Neuronal stem cell (in vitro differentiated cells): ENCODE data around the gene BOC.

Experiments used
- DNase-seq: peaks from one replicate; pipeline ENCODE4 v3.0.0-alpha.2; 2013; ENCODE audit warnings: low spot score
- H2AFZ ChIP-seq: one replicate; pipeline ENCODE4 v1.6.1; 2013; ENCODE audit warnings: mild to moderate bottlenecking, low read length, inconsistent platforms
- H2AK5ac ChIP-seq: 2 replicates; pipeline ENCODE4 v1.6.1; 2013; ENCODE audit warnings: low read depth, mild to moderate bottlenecking, inconsistent platforms, low read length, moderate library complexity, mixed read lengths
- H2BK120ac ChIP-seq: 2 replicates; pipeline ENCODE4 v1.6.1; 2013; ENCODE audit warnings: low read depth, mild to moderate bottlenecking, inconsistent platforms, low read length, moderate library complexity, mixed read lengths
- H2BK12ac ChIP-seq: one replicate; pipeline ENCODE4 v1.6.1; 2013; ENCODE audit warnings: low read length, inconsistent platforms
- H2BK15ac ChIP-seq: 2 replicates; pipeline ENCODE4 v1.6.1; 2013; ENCODE audit warnings: mild to moderate bottlenecking, low read length, inconsistent platforms, mixed read lengths
- H2BK5ac ChIP-seq: one replicate; pipeline ENCODE4 v1.6.1; 2013; ENCODE audit warnings: inconsistent platforms, mild to moderate bottlenecking, low read length, moderate library complexity
- H3K14ac ChIP-seq: one replicate; pipeline ENCODE4 v1.6.1; 2013; ENCODE audit warnings: low read length, inconsistent platforms
- H3K18ac ChIP-seq: 2 replicates; pipeline ENCODE4 v1.6.1; 2013; ENCODE audit warnings: low read length, inconsistent platforms
- H3K23ac ChIP-seq: 2 replicates; pipeline ENCODE4 v1.6.1; 2013; ENCODE audit warnings: low read depth, mild to moderate bottlenecking, mixed read lengths, low read length, inconsistent platforms; ENCODE audit not compliant: poor library complexity
- H3K27ac ChIP-seq: replicated peaks from 3 replicates; pipeline ENCODE4 v1.5.1; 2013; ENCODE audit warnings: low read length, inconsistent platforms
- H3K27me3 ChIP-seq, 3 experiments: 2 replicates each; pipeline ENCODE4 v1.6.1; 2013; ENCODE audit warnings: low read length in 3 of 3, mild to moderate bottlenecking in 2 of 3, inconsistent platforms in 1 of 3, low read depth in 1 of 3, mixed read lengths in 1 of 3, moderate library complexity in 1 of 3; ENCODE audit not compliant: control insufficient read depth in 3 of 3, insufficient read depth in 3 of 3
- H3K36me3 ChIP-seq, 2 donors: replicated peaks in 1 of 2; 2 replicates each; pipeline ENCODE4 v1.6.1; 2013; ENCODE audit warnings: low read length in 2 of 2; ENCODE audit not compliant: control insufficient read depth in 2 of 2, insufficient read depth in 2 of 2
- H3K4ac ChIP-seq: 2 replicates; pipeline ENCODE4 v1.6.1; 2013; ENCODE audit warnings: inconsistent platforms, mild to moderate bottlenecking, low read length, moderate library complexity
- H3K4me1 ChIP-seq, 2 donors: 1 replicate in 1 of 2; 2 replicates in 1 of 2; pipeline ENCODE4 v1.6.1; 2013; ENCODE audit warnings: low read length in 2 of 2, low read depth in 1 of 2; ENCODE audit not compliant: control insufficient read depth in 2 of 2, insufficient read depth in 1 of 2
- H3K4me2 ChIP-seq: one replicate; pipeline ENCODE4 v1.6.1; 2013; ENCODE audit warnings: mild to moderate bottlenecking, low read length, inconsistent platforms; ENCODE audit not compliant: insufficient read depth, poor library complexity, severe bottlenecking
- H3K4me3 ChIP-seq, 2 donors: 2 replicates each; pipeline ENCODE4 v1.5.1; 2013; ENCODE audit warnings: low read length in 2 of 2, mild to moderate bottlenecking in 2 of 2, inconsistent platforms in 1 of 2, moderate library complexity in 1 of 2
- H3K79me1 ChIP-seq: one replicate; pipeline ENCODE4 v1.6.1; 2013; ENCODE audit warnings: low read depth, mild to moderate bottlenecking, inconsistent platforms, low read length, moderate library complexity
- H3K9ac ChIP-seq: one replicate; pipeline ENCODE4 v1.6.1; 2013; ENCODE audit warnings: mild to moderate bottlenecking, low read depth, low read length, inconsistent platforms; ENCODE audit not compliant: poor library complexity
- H3K9me3 ChIP-seq, 2 donors: replicated peaks in 1 of 2; 2 replicates each; pipeline versions ENCODE3 to v1.6.1; 2013; ENCODE audit warnings: low read length in 2 of 2, mild to moderate bottlenecking in 2 of 2, inconsistent platforms in 1 of 2, low read depth in 1 of 2, mixed read lengths in 1 of 2, moderate library complexity in 1 of 2; ENCODE audit not compliant: control insufficient read depth in 2 of 2, insufficient read depth in 1 of 2
- H4K8ac ChIP-seq: one replicate; pipeline ENCODE4 v1.6.1; 2013; ENCODE audit warnings: low read depth, mild to moderate bottlenecking, inconsistent platforms, low read length, moderate library complexity
- H4K91ac ChIP-seq: one replicate; pipeline ENCODE4 v1.6.1; 2013; ENCODE audit warnings: low read length, low read depth, mild to moderate bottlenecking, inconsistent platforms; ENCODE audit not compliant: poor library complexity
- WGBS, 2 donors: extraction: QIAGEN DNeasy Blood & Tissue Kit; methylation state at CpG; one replicate each; pipeline ENCODE4 v1.1.7; 2013; ENCODE audit warnings: missing lambda C conversion rate in 2 of 2, mixed read lengths in 1 of 2; ENCODE audit not compliant: insufficient read length in 2 of 2, insufficient replicate concordance in 1 of 2; ENCODE audit errors: extremely low coverage in 2 of 2; 5-methylcytosine and 5-hydroxymethylcytosine counted together

The BOC gene

DNA sequence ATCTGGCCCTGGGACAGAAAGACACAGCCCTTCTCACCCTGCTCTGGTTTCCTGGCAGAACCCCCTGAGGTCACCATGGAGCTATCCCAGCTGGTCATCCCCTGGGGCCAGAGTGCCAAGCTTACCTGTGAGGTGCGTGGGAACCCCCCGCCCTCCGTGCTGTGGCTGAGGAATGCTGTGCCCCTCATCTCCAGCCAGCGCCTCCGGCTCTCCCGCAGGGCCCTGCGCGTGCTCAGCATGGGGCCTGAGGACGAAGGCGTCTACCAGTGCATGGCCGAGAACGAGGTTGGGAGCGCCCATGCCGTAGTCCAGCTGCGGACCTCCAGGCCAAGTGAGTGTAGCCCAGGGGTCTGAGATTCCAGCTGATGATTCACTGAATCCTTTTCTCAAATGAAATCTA is 61.7 kb downstream of the BOC start:
- Histone ChIP-seq H2AFZ (no peak overlapping the region), H2BK120ac (no peak overlapping the region), H2AK5ac (peak overlapping the region; percentile 80), H3K23ac (no peak overlapping the region), H3K4me3 (no peak overlapping the region), H3K9me3 (peaks cover 0 to 1% of the 10 kb centered on the region in 2 donors), H3K9ac (no peak overlapping the region), H3K27ac (no peak overlapping the region), H2BK12ac (no peak overlapping the region), H3K79me1 (peaks cover 2% of the 10 kb centered on the region), H2BK5ac (no peak overlapping the region), H4K91ac (no peak overlapping the region), H3K4ac (no peak overlapping the region), H3K27me3 (no peaks in the 10 kb centered on the region), H3K36me3 (peaks cover 61 to 99% of the 10 kb centered on the region in 2 donors), H2BK15ac (peak overlapping the region; percentile 51), H3K14ac (peak overlapping the region; percentile 4), H3K18ac (peak overlapping the region; percentile 73), H3K4me2 (no peak overlapping the region), H4K8ac (peak overlapping the region; percentile 29), H3K4me1 (peaks cover 22 to 53% of the 10 kb centered on the region in 2 donors)
- DNase-seq, result no peak
- WGBS, 2 donors, result no CpG with 5 or more reads among the region's 15 CpGs

GRCh38 chr3:113273604-113274378 is 62.4 kb downstream of the BOC start:
- H3K4me1 ChIP-seq, result peaks cover 22 to 46% of the 10 kb centered on the region in 2 donors
- no peak overlapping the region for H3K4ac ChIP-seq
- peak overlapping the region; percentile 80 for H2BK5ac ChIP-seq
- peak overlapping the region; percentile 48 for H3K14ac ChIP-seq
- H4K8ac ChIP-seq, result peak overlapping the region; percentile 44
- H3K79me1 ChIP-seq, result no peaks in the 10 kb centered on the region
- H2BK15ac ChIP-seq, result peak overlapping the region; percentile 84
- H2BK120ac ChIP-seq, result peak overlapping the region; percentile 39
- peak overlapping the region; percentile 67 for H3K23ac ChIP-seq
- WGBS, 2 donors, result no CpG with 5 or more reads among the region's 13 CpGs
- peaks cover 61 to 99% of the 10 kb centered on the region in 2 donors for H3K36me3 ChIP-seq
- peak overlapping the region; percentile 90 for H2AK5ac ChIP-seq
- H3K4me3 ChIP-seq, result no peak overlapping the region
- H3K9me3 ChIP-seq, result no peaks in the 10 kb centered on the region
- H3K27me3 ChIP-seq, result no peaks in the 10 kb centered on the region
- no peak overlapping the region for H3K4me2 ChIP-seq
- no peak overlapping the region for H3K27ac ChIP-seq
- no peak overlapping the region for H2BK12ac ChIP-seq
- H3K9ac ChIP-seq, result peak overlapping the region; percentile 38
- peak overlapping the region; percentile 53 for H3K18ac ChIP-seq
- DNase-seq, result no peak
- no peak overlapping the region for H2AFZ ChIP-seq
- H4K91ac ChIP-seq, result no peak overlapping the region

GRCh38 chr3:113274425-113275257 is 63.3 kb downstream of the BOC start:
- Histone ChIP-seq H3K4me1 (peaks cover 22 to 43% of the 10 kb centered on the region in 2 donors), H3K4me3 (no peak overlapping the region), H3K36me3 (peaks cover 65 to 99% of the 10 kb centered on the region in 2 donors), H4K8ac (no peak overlapping the region), H3K14ac (peak overlapping the region; percentile 48), H3K18ac (peak overlapping the region; percentile 91), H2BK12ac (peak overlapping the region; percentile 79), H3K4ac (peak overlapping the region; percentile 42), H3K79me1 (no peaks in the 10 kb centered on the region), H3K27me3 (no peaks in the 10 kb centered on the region), H3K4me2 (no peak overlapping the region), H2BK5ac (peak overlapping the region; percentile 80), H3K27ac (peak overlapping the region; percentile 93), H2BK120ac (peak overlapping the region; percentile 39), H2AFZ (no peak overlapping the region), H2BK15ac (peak overlapping the region; percentile 84), H3K9ac (peak overlapping the region; percentile 38), H4K91ac (no peak overlapping the region), H3K23ac (no peak overlapping the region), H2AK5ac (peak overlapping the region; percentile 90), H3K9me3 (no peaks in the 10 kb centered on the region)
- DNase-seq, result no peak
- no CpG with 5 or more reads among the region's 20 CpGs for WGBS, 2 donors

DNA sequence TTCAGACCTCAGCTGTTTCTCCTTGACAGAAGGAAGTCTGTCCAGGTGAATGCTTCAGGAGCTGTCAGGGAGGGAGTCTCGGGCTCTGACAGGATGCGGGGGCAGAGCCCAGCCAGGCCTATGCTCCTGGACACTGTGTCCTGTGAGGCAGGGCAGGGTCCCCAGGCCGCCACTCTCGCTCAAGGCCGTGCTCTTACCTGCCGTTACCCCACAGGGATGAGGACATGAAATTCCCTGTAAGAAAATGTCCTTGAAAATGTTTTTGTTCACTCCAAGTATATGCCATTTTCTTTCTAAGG is 63.9 kb downstream of the BOC start:
- no peak overlapping the region for H4K8ac ChIP-seq
- H3K27me3 ChIP-seq, result no peaks in the 10 kb centered on the region
- H3K36me3 ChIP-seq, result peaks cover 64 to 99% of the 10 kb centered on the region in 2 donors
- H3K9me3 ChIP-seq, result no peaks in the 10 kb centered on the region
- no peak overlapping the region for H2BK120ac ChIP-seq
- peak overlapping the region; percentile 79 for H2BK12ac ChIP-seq
- no peaks in the 10 kb centered on the region for H3K79me1 ChIP-seq
- peak overlapping the region; percentile 91 for H3K18ac ChIP-seq
- no peak overlapping the region for H3K23ac ChIP-seq
- no peak overlapping the region for H3K4ac ChIP-seq
- H2BK15ac ChIP-seq, result no peak overlapping the region
- peak overlapping the region; percentile 93 for H3K27ac ChIP-seq
- peak overlapping the region; percentile 41 for H4K91ac ChIP-seq
- H3K4me1 ChIP-seq, result peaks cover 22 to 43% of the 10 kb centered on the region in 2 donors
- no peak overlapping the region for H2AFZ ChIP-seq
- no peak overlapping the region for H3K4me3 ChIP-seq
- no peak overlapping the region for H2AK5ac ChIP-seq
- no peak overlapping the region for H3K4me2 ChIP-seq
- no CpG with 5 or more reads among the region's 6 CpGs for WGBS, 2 donors
- H3K14ac ChIP-seq, result no peak overlapping the region
- no peak for DNase-seq
- no peak overlapping the region for H3K9ac ChIP-seq
- peak overlapping the region; percentile 45 for H2BK5ac ChIP-seq
